HEK293 (cell line): ENCODE data around the gene SPNS1.

ENCODE experiments used
- ATF2 ChIP-seq: fragments of 450-650 bp; formaldehyde crosslinking; IDR thresholded peaks from 2 replicates; pipeline ENCODE4 v1.5.1; 2016; ENCODE audit warnings: missing biosample characterization, missing genetic modification characterization, low read depth
- FEZF1 ChIP-seq: fragments of 450-650 bp; formaldehyde crosslinking; IDR thresholded peaks from 2 replicates; pipeline ENCODE4 v1.5.1; 2016; ENCODE audit warnings: missing biosample characterization, missing genetic modification characterization
- GFI1B ChIP-seq: fragments of 450-650 bp; formaldehyde crosslinking; IDR thresholded peaks from 2 replicates; pipeline ENCODE4 v1.5.1; 2016; ENCODE audit warnings: missing biosample characterization, missing genetic modification characterization
- KLF10 ChIP-seq: fragments of 450-650 bp; IDR thresholded peaks from 2 replicates; pipeline ENCODE4 v1.5.1; 2018; ENCODE audit warnings: missing biosample characterization, mild to moderate bottlenecking, missing genetic modification characterization
- KLF8 ChIP-seq: fragments of 450-650 bp; formaldehyde crosslinking; IDR thresholded peaks from 2 replicates; pipeline ENCODE4 v1.5.1; 2016; ENCODE audit warnings: missing biosample characterization, missing genetic modification characterization
- PRDM1 ChIP-seq: fragments of 450-650 bp; formaldehyde crosslinking; IDR thresholded peaks from 2 replicates; pipeline ENCODE4; 2016; ENCODE audit warnings: missing biosample characterization, missing genetic modification characterization
- REST ChIP-seq: fragments of 450-650 bp; formaldehyde crosslinking; IDR thresholded peaks from 2 replicates; pipeline ENCODE4 v1.5.1; 2016; ENCODE audit warnings: missing biosample characterization, missing genetic modification characterization
- SP7 ChIP-seq: fragments of 450-650 bp; formaldehyde crosslinking; IDR thresholded peaks from 2 replicates; pipeline ENCODE4 v1.5.1; 2016; ENCODE audit warnings: missing biosample characterization, missing genetic modification characterization
- ZBTB44 ChIP-seq: fragments of 450-650 bp; IDR thresholded peaks from 2 replicates; pipeline ENCODE4 v1.5.1; 2018; ENCODE audit warnings: missing biosample characterization, mild to moderate bottlenecking, missing genetic modification characterization
- ZBTB48 ChIP-seq: fragments of 450-650 bp; formaldehyde crosslinking; IDR thresholded peaks from 2 replicates; pipeline ENCODE4 v1.5.1; 2016; ENCODE audit warnings: missing biosample characterization, missing genetic modification characterization
- ZNF114 ChIP-seq: fragments of 450-650 bp; formaldehyde crosslinking; IDR thresholded peaks from 2 replicates; pipeline ENCODE4 v1.5.0; 2017; ENCODE audit warnings: missing biosample characterization, missing genetic modification characterization
- ZNF2 ChIP-seq: fragments of 450-650 bp; formaldehyde crosslinking; IDR thresholded peaks from 2 replicates; pipeline ENCODE4 v1.5.1; 2016; ENCODE audit warnings: missing biosample characterization, missing genetic modification characterization
- ZNF211 ChIP-seq: fragments of 450-650 bp; formaldehyde crosslinking; IDR thresholded peaks from 2 replicates; pipeline ENCODE4 v1.5.1; 2016; ENCODE audit warnings: low read depth, missing biosample characterization, missing genetic modification characterization
- ZNF324 ChIP-seq: fragments of 450-650 bp; formaldehyde crosslinking; IDR thresholded peaks from 2 replicates; pipeline ENCODE4 v1.5.1; 2016; ENCODE audit warnings: missing biosample characterization, missing genetic modification characterization
- ZNF350 ChIP-seq: fragments of 450-650 bp; formaldehyde crosslinking; IDR thresholded peaks from 2 replicates; pipeline ENCODE4 v1.5.0; 2017; ENCODE audit warnings: missing biosample characterization, mild to moderate bottlenecking, missing genetic modification characterization
- ZNF366 ChIP-seq: fragments of 450-650 bp; formaldehyde crosslinking; conservative IDR thresholded peaks from 2 replicates; pipeline ENCODE4 v1.5.1; 2016; ENCODE audit warnings: missing biosample characterization, missing genetic modification characterization
- ZNF423 ChIP-seq: fragments of 450-650 bp; formaldehyde crosslinking; IDR thresholded peaks from 2 replicates; pipeline ENCODE4 v1.5.1; 2016; ENCODE audit warnings: missing biosample characterization, missing genetic modification characterization
- ZNF555 ChIP-seq: fragments of 450-650 bp; formaldehyde crosslinking; conservative IDR thresholded peaks from 2 replicates; pipeline ENCODE4 v1.5.1; 2017; ENCODE audit warnings: missing biosample characterization, mild to moderate bottlenecking, missing genetic modification characterization, inconsistent platforms
- ZNF560 ChIP-seq: fragments of 450-650 bp; formaldehyde crosslinking; IDR thresholded peaks from 2 replicates; pipeline ENCODE4 v1.5.1; 2017; ENCODE audit warnings: missing biosample characterization, missing genetic modification characterization, borderline replicate concordance
- ZNF561 ChIP-seq: fragments of 450-650 bp; IDR thresholded peaks from 2 replicates; pipeline ENCODE4 v1.5.1; 2018; ENCODE audit warnings: missing biosample characterization, missing genetic modification characterization, borderline replicate concordance
- ZNF623 ChIP-seq: fragments of 450-650 bp; formaldehyde crosslinking; IDR thresholded peaks from 2 replicates; pipeline ENCODE4 v1.5.1; 2016; ENCODE audit warnings: missing biosample characterization, missing genetic modification characterization
- ZSCAN16 ChIP-seq: fragments of 450-650 bp; formaldehyde crosslinking; IDR thresholded peaks from 2 replicates; pipeline ENCODE4 v1.5.1; 2016; ENCODE audit warnings: missing biosample characterization, missing genetic modification characterization
- ZSCAN18 ChIP-seq: fragments of 450-650 bp; formaldehyde crosslinking; IDR thresholded peaks from 2 replicates; pipeline ENCODE4 v1.5.1; 2016; ENCODE audit warnings: missing biosample characterization, missing genetic modification characterization
- ZSCAN30 ChIP-seq: fragments of 450-650 bp; IDR thresholded peaks from 2 replicates; pipeline ENCODE4 v1.5.1; 2018; ENCODE audit warnings: missing biosample characterization, mild to moderate bottlenecking, missing genetic modification characterization, moderate library complexity
- ZXDB ChIP-seq: fragments of 450-650 bp; formaldehyde crosslinking; IDR thresholded peaks from 2 replicates; pipeline ENCODE4 v1.5.1; 2016; ENCODE audit warnings: missing biosample characterization, missing genetic modification characterization
- TF ChIP-seq, protein P1 (sequence below): fragments of 450-650 bp; formaldehyde crosslinking; IDR thresholded peaks from 2 replicates; pipeline ENCODE4 v1.5.1; 2016; ENCODE audit warnings: missing biosample characterization, missing genetic modification characterization
- TF ChIP-seq, protein P2 (sequence below): fragments of 450-650 bp; formaldehyde crosslinking; optimal IDR thresholded peaks from 2 replicates; pipeline ENCODE3; 2016; ENCODE audit warnings: missing biosample characterization, mild to moderate bottlenecking, missing genetic modification characterization

Gene SPNS1

DNA sequence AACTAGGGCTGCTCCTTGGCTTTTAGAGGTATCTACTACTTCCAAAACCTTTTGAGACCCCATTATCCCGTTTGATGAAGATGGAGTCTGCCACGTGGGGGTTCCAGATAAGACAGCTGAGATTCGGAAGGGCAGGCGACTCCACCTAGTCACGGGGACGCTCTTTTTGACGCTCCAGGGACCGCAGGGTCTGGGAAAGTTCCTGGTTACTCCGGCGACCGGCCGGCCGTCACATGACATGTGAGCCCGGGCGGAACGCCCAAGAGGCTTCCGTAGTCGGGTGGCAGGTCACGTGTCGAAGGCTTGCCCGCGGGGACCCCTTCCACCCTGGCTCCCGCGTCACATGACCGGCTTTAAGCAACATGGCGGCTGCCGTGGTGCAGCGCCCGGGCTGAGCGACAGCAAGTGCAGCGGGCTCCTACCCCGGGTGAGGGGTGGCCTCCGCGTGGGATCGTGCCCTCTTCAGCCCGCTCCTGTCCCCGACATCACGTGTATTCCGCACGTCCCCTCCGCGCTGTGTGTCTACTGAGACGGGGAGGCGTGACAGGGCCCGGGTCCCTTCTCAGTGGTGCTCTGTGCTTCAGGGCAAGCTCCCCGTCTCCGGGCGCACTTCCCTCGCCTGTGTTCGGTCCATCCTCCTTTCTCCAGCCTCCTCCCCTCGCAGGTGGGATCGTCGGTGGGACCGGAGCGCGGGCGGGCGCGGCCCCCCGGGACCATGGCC is at the start of gene SPNS1 (continued):
- TF ChIP-seq ZNF366 (tag by site-specific recombination) (peak; percentile 72), ZSCAN16 (tag by site-specific recombination) (no peak), KLF8 (tag by site-specific recombination) (peak; percentile 92), ZNF2 (tag by site-specific recombination) (peak; percentile 69; the same call in 1 of the 2 replicates), ZNF555 (tag by site-specific recombination) (no peak), ZBTB48 (tag by site-specific recombination) (peak; percentile 86), GFI1B (tag by site-specific recombination) (peak; percentile 36; the same call in 1 of the 2 replicates), ZSCAN18 (tag by site-specific recombination) (0 out of 2 replicates have a peak, but pooled peaks have one; percentile 53), ZNF561 (tag by site-specific recombination) (peak; percentile 98), ZNF350 (tag by site-specific recombination) (no peak), FEZF1 (tag by site-specific recombination) (peak; percentile 33; the same call in 1 of the 2 replicates), ZNF114 (tag by site-specific recombination) (no peak), REST (0 out of 2 replicates have a peak, but pooled peaks have one; percentile 24), ZNF623 (tag by site-specific recombination) (peak; percentile 35), ZSCAN30 (peak; percentile 61; the same call in 1 of the 2 replicates), ZNF560 (tag by site-specific recombination) (no peak), ATF2 (tag by site-specific recombination) (no peak), ZNF324 (tag by site-specific recombination) (peak; percentile 91), PRDM1 (tag by site-specific recombination) (0 out of 2 replicates have a peak, but pooled peaks have one; percentile 19), SP7 (tag by site-specific recombination) (peak; percentile 89), ZNF423 (tag by site-specific recombination) (no peak), KLF10 (peak; percentile 78; the same call in 1 of the 2 replicates), ZBTB44 (peak; percentile 66; the same call in 1 of the 2 replicates), ZXDB (tag by site-specific recombination) (peak; percentile 99), ZNF211 (tag by site-specific recombination) (no peak)
- TF ChIP-seq, protein P1, sequence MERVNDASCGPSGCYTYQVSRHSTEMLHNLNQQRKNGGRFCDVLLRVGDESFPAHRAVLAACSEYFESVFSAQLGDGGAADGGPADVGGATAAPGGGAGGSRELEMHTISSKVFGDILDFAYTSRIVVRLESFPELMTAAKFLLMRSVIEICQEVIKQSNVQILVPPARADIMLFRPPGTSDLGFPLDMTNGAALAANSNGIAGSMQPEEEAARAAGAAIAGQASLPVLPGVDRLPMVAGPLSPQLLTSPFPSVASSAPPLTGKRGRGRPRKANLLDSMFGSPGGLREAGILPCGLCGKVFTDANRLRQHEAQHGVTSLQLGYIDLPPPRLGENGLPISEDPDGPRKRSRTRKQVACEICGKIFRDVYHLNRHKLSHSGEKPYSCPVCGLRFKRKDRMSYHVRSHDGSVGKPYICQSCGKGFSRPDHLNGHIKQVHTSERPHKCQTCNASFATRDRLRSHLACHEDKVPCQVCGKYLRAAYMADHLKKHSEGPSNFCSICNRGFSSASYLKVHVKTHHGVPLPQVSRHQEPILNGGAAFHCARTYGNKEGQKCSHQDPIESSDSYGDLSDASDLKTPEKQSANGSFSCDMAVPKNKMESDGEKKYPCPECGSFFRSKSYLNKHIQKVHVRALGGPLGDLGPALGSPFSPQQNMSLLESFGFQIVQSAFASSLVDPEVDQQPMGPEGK = peak; percentile 89
- TF ChIP-seq, protein P2, sequence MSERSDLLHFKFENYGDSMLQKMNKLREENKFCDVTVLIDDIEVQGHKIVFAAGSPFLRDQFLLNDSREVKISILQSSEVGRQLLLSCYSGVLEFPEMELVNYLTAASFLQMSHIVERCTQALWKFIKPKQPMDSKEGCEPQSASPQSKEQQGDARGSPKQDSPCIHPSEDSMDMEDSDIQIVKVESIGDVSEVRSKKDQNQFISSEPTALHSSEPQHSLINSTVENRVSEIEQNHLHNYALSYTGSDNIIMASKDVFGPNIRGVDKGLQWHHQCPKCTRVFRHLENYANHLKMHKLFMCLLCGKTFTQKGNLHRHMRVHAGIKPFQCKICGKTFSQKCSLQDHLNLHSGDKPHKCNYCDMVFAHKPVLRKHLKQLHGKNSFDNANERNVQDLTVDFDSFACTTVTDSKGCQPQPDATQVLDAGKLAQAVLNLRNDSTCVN (tag by site-specific recombination) = peak; percentile 67
